Right kidney (tissue), 1 donor: Measurements from ENCODE around the gene PIK3CG.
A peak's percentile ranks its signal among the peaks of the same experiment; 100 is the strongest.
"Not testable (repeated sequence)": the region's sequence is repeated elsewhere in the genome, so short reads cannot be mapped to it uniquely, and the experiment has no call there.

Experiments
- DNase-seq: peaks from one replicate; pipeline ENCODE4 v3.0.0-alpha.2; 2016

Gene PIK3CG

DNA sequence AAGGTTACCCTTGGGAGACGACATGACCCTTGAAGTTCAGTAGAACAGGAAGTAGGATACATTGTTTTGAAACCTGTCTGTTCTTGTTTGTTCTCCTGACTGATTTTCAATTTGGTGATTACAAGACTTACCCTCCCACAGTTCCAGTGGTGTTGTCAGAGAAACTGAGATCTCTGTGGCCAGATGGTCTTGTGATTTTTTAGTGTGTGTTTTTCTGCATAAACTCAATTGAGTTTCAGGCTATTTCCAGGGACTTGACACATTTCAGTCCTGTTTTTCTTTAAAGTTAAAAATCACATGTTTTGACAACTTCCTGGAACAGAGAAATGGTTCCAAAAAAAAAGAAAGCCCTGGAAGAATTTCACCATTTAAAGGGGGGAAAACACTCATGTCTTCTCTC, 22.3 kb downstream of the PIK3CG start:
- no peak for DNase-seq

DNA sequence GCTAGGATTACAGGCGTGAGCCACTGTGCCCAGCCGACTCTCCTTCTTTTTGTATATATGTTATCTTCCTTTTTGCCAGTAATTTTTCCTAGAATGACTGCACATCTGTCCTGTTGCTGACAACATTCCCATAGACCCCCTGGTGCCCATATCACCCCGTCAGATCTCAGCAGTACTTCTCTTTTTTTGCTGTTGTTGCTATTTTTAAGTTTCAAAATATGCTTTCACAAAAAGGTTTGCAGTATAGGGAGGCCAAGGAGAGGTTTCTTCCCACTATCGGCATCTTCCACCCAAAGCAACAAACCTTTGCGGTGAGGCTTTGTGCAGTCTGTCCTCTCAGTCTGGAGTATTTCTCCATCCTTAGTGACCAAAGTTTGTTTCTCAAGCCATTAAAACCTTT, 23.1 kb downstream of the PIK3CG start:
- no peak for DNase-seq

DNA sequence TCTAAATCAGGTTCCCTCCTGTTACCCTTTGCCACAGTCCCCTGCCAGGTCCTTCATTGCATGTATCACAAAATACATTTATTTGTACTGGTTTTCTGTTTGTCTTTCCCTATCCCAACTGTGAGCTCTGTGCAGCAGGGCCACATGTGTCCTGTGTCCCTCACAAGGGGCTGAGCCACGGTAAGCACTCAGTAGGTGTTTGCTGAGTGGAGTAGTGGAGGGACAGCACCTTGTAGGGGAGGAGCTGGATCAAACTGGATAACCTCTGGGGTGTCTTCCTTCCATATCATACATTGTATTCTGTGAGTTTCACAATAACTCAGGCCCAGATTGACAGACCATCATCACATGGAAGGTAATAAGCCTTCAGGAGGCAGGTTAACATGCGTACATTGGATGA, 25.9 kb downstream of the PIK3CG start:
- DNase-seq: no peak

DNA sequence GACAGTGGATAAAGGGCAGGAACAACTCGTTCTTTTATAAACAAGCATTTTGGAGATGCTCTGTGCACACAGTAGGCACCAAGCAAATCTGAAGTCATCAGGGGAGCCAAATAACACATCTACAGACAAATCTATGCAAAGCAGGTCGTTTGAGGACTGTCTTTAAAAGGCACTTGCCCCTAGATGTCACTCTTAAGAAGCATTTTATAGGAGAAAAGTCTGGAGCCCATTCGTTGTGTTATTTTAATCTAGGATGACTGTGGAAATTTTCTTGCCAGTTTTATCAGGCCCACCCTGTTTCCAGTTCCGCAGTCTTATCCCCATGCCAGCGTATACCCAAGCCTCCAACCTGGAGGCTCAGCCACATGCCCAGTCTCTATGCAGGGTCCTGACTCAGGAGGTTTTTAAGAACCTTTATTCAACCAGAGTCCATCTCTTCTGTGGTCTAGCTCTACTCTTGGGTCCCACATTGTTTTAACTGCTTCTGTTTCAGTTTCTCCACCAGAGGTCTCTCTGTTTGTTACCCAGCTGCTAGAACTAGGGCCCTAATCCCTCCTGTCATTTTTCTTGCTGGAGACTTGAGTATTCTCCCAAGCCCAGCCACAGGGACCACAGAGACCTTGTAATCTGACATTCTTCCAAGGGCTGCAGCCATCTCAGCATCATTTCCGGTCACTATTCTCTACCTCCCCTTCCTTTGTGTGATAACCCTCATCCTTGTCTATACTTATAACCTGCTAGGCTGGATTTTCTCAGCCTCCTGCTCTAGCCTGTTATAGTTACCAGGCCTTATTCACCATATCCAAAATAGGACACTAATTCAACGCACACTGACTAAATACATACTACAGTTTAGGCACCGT, 26.7 kb downstream of the PIK3CG start:
- DNase-seq: no peak

DNA sequence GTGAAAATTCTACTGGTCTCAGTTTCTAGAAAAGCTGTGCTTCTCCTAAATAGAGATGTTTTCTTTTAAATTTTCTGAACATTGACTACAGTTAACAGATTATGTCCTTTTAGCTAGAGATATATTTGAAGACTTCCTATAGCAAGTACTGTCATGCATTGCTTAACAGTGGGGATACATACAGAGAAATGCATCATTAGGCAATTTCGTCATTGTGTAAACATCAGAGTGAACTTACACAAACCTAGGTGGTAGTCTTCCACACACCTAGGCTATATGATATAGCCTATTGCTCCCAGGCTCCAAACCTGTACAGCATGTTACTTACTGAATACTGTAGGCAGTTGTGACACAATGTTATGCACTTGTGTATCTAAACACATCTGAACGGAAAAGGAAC, 28.5 kb downstream of the PIK3CG start:
- DNase-seq: no peak

DNA sequence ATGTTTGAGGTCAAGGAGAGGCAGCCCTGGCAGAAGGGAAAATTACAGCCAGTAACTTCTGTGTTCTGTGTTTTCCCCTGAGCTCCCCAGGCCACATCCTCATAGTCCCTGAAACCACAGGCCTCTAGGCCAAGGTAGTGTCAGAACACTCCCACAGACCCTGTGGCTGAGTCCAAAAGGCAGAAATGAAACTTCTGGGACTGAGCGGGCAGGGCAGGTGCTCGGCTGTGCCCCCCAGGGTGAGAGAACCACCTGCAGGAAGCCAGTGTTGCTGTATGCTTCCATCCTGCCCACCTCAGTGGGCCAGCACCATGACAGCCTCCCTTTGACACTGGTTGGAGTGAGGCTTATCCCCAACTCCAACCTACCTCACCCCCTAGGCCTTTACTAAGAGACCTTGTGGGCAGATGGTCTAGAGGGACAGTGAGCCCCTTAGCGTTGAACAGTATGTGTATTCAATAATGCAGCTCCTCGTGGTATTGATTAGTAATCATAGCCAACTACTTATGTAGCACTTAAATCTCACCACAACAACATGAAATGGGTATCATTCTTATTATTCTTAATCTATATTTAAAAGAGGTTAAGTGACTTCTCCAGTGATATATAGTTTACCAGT, 30.3 kb downstream of the PIK3CG start:
- DNase-seq: no peak

DNA sequence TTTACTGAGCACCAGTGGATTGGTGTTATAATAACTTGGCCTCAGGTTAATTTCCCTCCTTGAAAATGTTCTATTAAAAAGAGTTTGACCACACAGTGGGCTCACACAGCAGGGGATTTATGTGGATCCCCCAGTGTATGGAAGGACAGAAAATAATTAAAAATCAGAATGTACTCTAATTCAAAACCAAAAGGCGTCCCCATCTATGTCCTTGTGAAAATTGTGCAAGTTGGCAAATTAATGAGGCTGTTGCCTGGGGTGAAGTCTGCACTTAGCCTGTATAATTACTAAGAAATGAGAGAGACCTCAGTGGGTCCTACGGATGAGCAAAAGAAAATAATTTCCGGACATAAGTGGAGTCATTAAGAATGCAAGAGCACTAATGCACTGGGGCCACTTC, 31.1 kb downstream of the PIK3CG start:
- DNase-seq: no peak

DNA sequence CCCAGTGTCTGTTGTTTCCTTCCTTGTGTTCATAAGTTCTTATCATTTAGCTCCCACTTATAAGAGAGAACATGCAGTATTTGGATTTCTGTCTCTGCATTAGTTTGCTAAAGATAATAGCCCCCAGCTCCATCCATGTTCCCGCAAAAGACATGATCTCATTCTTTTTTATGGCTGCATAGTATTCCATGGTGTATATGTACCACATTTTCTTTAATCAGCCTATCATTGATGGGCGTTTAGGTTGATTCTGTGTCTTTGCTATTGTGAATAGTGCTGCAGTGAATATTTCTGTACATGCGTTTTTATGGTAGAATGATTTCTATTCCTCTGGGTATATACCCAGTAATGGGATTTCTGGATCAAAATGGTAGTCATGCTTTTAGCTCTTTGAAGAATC, 32.5 kb downstream of the PIK3CG start:
- not testable (repeated sequence) for DNase-seq

DNA sequence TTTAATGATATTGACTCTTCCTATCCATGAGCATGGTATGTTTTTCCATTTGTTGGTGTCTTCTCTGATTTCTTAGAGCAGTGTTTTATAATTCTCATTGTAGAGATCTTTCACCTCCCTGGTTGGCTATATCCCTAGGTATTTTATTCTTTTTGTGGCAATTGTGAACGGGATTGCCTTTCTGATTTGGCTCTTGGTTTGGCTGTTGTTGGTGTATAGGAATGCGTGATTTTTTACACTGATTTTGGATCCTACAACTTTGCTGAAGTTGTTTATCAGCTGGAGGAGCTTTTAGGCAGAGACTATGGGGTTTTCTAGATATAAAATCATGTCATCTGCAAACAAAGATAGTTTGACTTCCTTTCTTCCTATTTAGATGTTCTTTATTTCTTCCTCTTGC, 33.9 kb downstream of the PIK3CG start:
- DNase-seq: not testable (repeated sequence)

DNA sequence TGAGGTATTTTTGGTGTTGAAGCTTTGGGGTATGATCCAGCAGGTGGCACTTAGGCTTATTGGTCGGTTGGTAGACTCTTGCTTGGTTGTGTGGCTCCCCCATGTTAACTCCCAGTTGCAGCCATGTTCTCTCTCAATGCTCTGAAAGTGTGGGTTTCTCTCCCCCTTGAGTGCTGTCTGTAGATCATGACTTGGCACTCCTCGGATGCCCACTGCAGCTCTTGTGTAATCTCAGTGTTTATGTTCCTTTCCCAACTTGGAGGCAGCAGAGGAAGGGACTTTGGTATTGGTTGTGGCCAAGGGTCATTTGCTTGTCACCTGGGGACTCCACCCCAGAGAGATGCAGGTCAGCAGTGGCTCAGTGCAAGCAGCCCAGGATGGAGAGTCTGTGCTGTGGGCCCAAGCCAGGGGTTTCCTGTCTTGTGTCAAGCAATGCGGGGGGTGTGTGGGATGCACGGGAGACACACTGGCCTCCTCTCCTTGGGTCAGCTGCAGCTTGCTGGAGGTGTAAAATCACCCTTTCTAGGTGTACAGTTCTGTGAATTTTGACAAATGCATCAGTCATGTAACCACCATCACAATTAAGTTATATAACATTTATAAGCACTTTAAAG, 36.9 kb downstream of the PIK3CG start:
- no peak for DNase-seq

DNA sequence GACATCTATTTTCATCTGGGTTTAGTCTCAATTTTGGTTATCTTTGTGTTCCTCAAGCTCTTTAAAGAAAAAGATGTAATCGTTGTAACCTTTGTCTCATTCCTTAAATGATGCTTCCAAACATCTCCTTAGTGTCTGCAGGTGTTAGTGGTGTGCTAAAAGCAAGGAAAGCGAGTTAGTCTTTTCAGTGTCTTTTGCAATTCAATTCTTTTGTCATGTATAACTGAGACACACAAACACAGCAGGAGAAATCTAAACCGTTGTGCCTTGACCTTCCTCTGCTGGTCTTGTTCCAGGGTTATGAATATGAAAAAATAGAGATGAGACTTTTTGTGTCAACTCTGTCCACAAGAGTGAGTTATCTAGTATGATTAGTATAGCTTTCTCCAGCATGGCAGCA, 40.7 kb downstream of the PIK3CG start:
- no peak for DNase-seq

DNA sequence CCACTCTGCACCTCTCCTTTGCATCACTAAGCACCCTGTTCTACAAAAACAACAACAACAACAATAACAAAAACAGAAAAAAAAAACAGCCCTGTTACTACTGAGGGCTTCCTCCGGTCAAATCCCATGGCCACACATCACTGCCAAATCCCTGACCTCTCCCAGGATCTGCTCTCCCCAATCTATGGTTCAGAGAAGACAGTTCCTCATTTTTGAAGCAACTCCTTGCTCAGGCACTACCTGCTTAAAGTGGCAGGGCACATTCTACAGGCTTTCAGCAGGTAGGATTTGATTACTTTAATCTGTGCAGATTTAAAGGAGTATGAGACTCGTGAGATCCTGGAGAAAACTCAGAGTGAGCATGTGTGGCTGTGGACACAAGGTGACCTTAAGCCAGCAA, 46.9 kb downstream of the PIK3CG start:
- no peak for DNase-seq

DNA sequence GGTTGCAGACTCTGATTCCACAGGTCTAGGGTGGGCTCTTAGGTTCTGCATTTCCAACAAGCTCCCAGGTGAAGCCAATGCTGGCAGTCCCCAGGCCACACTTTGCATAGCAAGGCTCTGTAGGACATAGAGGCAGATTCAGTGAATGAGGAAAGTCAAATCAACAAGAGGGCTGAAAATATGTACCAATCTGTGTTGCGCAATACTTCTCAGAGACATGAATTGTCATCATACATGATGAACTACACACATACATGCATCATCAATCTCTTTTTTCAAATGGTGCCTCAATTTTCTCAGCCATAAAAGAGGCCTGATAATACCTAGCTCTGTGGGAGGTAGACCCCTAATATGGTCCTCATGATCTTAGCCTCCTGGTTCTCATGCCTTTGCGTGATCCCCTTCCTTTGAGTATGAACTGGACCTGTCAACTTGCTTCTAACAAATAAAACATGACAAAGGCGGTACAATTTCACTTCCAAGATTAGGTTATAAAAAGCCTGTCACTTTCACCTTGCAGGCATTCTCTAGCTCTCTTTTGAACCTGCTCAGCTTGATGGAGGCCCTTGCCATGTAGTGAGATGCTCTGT, 49.0 kb downstream of the PIK3CG start:
- DNase-seq: no peak

DNA sequence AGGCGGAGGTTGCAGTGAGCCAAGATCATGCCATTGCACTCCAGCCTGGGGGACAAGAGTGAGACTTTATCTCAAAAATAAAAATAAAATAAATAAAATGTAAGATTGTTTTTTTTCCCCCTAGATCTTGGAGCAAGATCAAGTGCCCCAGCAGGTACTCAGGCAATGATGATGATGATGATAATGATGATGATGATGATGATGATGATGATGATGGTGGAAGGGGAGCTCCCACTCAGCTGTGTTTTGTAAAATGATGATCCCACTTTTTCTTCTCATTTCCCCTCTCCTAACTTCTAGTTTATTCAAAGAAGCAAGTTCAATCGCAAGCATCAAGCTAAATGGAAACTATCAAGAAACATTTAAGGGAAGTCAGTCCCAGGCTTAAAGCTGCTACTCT, 50.3 kb downstream of the PIK3CG start:
- DNase-seq: no peak

DNA sequence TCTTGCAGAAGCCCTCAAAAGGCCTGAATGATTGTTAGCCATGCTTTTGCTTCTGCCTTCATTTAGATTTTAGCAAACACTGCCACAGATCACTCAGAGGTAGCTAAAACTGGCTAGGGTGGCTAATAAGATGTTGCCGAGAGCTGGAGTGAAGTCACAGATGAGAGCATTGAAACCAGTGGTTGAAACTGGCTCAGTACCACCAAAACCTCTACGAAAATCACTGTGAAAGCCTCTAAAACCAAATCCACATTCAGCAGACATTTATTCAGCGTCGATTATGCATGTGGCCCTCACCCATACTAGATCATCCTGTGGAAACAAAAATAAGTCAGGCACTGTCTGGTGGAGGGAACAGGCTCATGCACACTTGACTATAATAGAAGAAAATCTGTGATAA, 50.8 kb downstream of the PIK3CG start:
- DNase-seq: no peak

DNA sequence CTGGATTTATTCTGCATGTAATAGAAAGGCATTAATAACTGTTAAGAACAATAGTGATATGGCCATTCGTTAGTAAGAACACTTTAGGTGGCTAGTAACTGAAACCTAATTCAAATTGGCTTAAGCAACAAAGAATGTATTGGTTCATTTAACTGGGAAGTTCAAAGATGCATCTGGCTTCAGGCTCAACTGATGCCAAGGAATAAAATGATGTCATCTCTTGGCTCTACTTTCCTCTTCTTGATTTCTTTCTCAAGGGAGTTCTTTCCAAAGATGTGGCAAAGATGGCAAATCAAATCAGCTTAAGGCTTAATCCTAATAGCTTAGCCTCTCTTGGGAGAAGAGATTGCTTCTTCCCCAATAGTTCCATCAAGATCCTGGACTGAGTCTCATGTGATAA, 51.6 kb downstream of the PIK3CG start:
- no peak for DNase-seq

DNA sequence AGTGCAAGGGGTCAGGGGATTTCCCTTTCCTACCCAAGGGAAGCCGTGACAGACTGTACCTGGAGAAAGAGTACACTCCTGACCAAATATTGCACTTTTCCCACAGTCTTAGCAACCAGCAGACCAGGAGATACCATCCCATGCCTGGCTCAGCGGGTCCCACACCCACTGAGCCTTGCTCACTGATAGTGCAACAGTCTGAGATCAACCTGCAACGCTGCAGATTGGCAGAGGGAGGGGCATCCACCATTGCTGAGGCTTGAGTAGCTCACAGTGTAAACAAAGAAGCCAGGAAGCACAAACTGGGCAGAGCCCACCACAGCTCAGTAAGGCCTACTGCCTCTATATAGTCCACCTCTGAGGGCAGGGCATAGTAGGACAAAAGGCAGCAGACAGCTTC, 53.9 kb downstream of the PIK3CG start:
- DNase-seq: no peak

DNA sequence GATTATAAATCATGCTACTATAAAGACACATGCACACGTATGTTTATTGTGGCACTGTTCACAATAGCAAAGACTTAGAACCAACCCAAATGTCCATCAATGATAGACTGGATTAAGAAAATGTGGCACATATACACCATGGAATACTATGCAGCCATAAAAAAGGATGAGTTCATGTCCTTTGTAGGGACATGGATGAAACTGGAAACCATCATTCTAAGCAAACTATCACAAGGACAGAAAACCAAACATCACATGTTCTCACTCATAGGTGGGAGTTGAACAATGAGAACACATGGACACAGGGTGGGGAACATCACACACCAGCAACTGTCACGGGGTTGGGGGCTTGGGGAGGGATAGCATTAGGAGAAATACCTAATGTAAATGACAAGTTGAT, 59.4 kb downstream of the PIK3CG start:
- DNase-seq: not testable (repeated sequence)

DNA sequence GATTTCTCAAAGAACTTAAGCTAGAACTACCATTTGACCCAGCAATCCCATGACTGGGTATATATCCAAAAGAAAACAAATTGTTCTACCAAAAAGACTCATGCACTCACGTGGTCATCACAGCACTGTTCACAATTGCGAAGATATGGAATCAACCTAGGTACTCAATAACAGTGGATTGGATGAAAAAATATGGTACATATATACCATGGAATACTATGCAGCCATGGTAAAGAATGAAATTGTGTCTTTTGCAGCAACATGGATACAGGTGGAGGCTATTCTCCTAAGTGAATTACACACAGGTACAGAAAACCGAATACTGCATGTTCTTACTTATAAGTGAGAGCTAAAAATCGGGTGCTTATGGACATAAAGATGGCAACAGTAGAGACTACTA, 61.8 kb downstream of the PIK3CG start:
- DNase-seq: no peak

DNA sequence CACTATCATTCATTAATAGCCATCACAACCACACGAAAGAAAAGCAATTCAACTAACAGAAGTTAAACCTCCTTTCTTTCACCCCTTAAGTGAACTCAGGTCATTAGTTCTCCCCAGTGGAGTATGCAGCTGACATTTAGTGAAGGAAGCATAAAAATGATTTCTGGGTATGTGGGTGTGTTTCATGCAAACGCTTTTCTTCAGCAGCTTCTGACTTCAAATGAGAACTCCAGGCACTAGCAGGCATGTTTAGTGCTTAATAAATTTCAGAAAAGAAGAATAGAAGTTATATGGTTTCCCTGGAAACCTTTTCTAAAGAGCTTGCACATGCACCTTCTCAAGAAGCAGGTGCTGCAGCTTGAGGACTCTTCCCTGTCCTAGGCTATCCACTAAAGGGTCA, 62.5 kb downstream of the PIK3CG start:
- peak; percentile 6 for DNase-seq

DNA sequence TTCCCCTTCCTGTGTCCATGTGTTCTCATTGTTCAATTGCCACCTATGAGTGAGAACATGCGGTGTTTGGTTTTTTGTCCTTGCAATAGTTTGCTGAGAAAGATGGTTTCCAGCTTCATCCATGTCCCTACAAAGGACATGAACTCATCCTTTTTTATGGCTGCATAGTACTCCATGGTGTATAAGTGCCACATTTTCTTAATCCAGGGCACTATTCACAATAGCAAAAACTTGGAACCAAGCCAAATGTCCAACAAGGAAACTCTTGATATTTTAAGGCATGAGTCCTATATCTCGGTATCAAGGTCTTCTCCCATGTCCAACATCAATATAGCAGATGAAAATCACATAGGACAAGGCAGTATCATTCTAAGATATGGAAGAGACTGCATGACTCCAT, 64.5 kb downstream of the PIK3CG start:
- DNase-seq: not testable (repeated sequence)

DNA sequence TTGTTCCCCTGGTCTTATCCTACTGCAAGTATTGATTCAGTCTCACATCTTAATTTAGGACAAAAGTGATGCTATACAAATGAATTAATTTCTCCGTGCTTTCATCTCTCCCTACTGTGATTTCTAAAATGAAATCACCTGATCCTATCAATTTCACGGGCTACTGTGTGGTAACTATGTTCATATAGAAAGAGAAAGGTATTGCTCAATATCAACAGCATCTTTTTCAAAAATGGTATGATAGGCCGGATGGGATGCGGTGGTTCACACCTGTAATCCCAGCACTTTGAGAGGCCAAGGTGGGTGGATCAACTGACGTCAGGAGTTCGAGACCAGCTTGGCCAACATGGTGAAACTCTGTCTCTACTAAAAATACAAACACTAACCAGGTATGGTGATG, 71.2 kb downstream of the PIK3CG start:
- no peak for DNase-seq

DNA sequence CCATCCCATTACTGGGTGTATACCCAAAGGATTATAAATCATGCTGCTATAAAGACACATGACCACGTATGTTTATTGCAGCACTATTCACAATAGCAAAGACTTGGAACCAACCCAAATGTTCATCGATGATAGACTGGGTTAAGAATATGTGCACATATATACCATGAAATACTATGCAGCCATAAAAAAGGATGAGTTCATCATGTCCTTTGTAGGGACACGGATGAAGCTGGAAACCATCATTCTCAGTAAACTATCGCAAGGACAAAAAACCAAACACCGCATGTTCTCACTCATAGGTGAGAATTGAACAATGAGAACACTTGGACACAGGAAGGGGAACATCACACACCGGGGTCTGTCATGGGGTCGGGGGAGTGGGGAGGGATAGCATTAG, 73.0 kb downstream of the PIK3CG start:
- not testable (repeated sequence) for DNase-seq
